NCI-H1105 treated with DMSO at 0.1 percent for 48 hours (cell line): ENCODE results near the gene CORO1C.

Experiments used
- DNase-seq: peaks from one replicate; lab custom pipeline; 2025; lab: John Stamatoyannopoulos, UW

The CORO1C gene

GRCh38 chr12:108647585-108648287 is 83.6 kb downstream of the CORO1C start:
- no peak for DNase-seq

- DNase-seq, result no peak
These were observed 84.4 kb downstream of the CORO1C start for GRCh38 chr12:108646600-108647579.

- DNase-seq, result no peak
These were observed 85.4 kb downstream of the CORO1C start for GRCh38 chr12:108645686-108646599.

- DNase-seq, result no peak
These were observed 86.6 kb downstream of the CORO1C start for GRCh38 chr12:108644811-108645120.

- DNase-seq, result no peak
These were observed 87.1 kb downstream of the CORO1C start for GRCh38 chr12:108643941-108644810.

- no peak for DNase-seq
These were observed 88.2 kb downstream of the CORO1C start for GRCh38 chr12:108642899-108643654.

- DNase-seq, result no peak
These were observed 88.9 kb downstream of the CORO1C start for GRCh38 chr12:108642269-108642870.

GRCh38 chr12:108641446-108642268 is 89.7 kb downstream of the CORO1C start:
- DNase-seq, result no peak

GRCh38 chr12:108640802-108641445 is 90.4 kb downstream of the CORO1C start:
- no peak for DNase-seq

- DNase-seq, result no peak
These were observed 92.1 kb downstream of the CORO1C start for GRCh38 chr12:108638997-108639822.

- no peak for DNase-seq
These were observed 93.0 kb downstream of the CORO1C start for GRCh38 chr12:108638141-108638827.

GRCh38 chr12:108637222-108637971 is 93.9 kb downstream of the CORO1C start:
- no peak for DNase-seq

GRCh38 chr12:108635997-108636808 is 95.1 kb downstream of the CORO1C start:
- DNase-seq, result no peak

GRCh38 chr12:108635201-108635996 is 95.9 kb downstream of the CORO1C start:
- DNase-seq, result no peak

- DNase-seq, result no peak
These were observed 97.0 kb downstream of the CORO1C start for GRCh38 chr12:108634341-108634751.
